Osteocyte (in vitro differentiated cells): Measurements from ENCODE around the gene GHITM. TPM values are rescaled to one million over a fixed set of nuclear protein-coding genes. Genes with fewer than 3 reads are reported as not detected.
"Not testable (repeated sequence)": the region's sequence is repeated elsewhere in the genome, so short reads cannot be mapped to it uniquely, and the experiment has no call there.

ENCODE experiments used
- DNase-seq: peaks from one replicate; pipeline ENCODE4 v3.0.0; 2021; ENCODE audit warnings: mixed read lengths; ENCODE audit not compliant: unreplicated experiment; ENCODE audit errors: extremely low spot score
- H3K27ac Mint-ChIP-seq: one replicate; pipeline ENCODE4 v1.8.0; 2021; ENCODE audit warnings: mild to moderate bottlenecking, mixed read lengths; ENCODE audit not compliant: unreplicated experiment
- H3K27me3 Mint-ChIP-seq: one replicate; pipeline ENCODE4 v1.8.0; 2021; ENCODE audit warnings: mixed read lengths; ENCODE audit not compliant: unreplicated experiment
- H3K36me3 Mint-ChIP-seq: one replicate; pipeline ENCODE4 v1.8.0; 2021; ENCODE audit warnings: mixed read lengths; ENCODE audit not compliant: unreplicated experiment
- H3K4me1 Mint-ChIP-seq: one replicate; pipeline ENCODE4 v1.8.0; 2021; ENCODE audit warnings: mixed read lengths; ENCODE audit not compliant: unreplicated experiment
- H3K4me3 Mint-ChIP-seq: one replicate; pipeline ENCODE4 v1.8.0; 2021; ENCODE audit warnings: mild to moderate bottlenecking, moderate library complexity, mixed read lengths; ENCODE audit not compliant: unreplicated experiment
- H3K9me3 Mint-ChIP-seq: one replicate; pipeline ENCODE4 v1.8.0; 2021; ENCODE audit warnings: mixed read lengths; ENCODE audit not compliant: unreplicated experiment
- CTCF ChIP-seq: fragments of 200-600 bp; sonication (generic); IDR thresholded peaks from 2 replicates; pipeline ENCODE4 v1.5.0; 2021; ENCODE audit warnings: antibody characterized with exemption, mild to moderate bottlenecking, moderate library complexity
- total RNA-seq: library from RNA; stranded (reverse); gene quantifications from 2 replicates; pipeline ENCODE4 v1.2.1, GENCODE V29; 2021

GHITM gene
- total RNA-seq, 1 donor from 2014 or later: 105 TPM

DNA sequence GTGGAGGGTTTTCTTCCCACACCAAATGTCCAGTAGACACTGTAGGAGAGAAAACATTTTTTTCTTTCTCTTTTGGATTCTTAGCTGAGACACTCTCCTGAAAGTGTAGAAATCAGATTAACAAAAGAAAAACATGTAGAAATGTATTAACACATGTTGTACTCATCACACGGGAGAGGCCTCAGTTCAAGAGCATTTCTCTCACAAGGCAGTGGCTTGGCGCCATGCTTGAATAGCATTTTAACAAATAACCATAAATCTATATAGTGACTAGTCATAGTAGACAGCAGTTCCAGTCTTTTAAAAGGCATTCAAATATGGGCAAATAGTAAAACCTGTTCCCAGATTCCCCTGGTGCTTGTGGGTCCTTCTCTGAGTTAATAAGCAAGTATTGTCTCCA lies 38.3 kb upstream of the GHITM start:
- H3K27me3 Mint-ChIP-seq: peaks cover 11% of the 10 kb centered on the region
- no peaks in the 10 kb centered on the region for H3K9me3 Mint-ChIP-seq
- H3K4me1 Mint-ChIP-seq: no peaks in the 10 kb centered on the region
- no peak overlapping the region for H3K27ac Mint-ChIP-seq
- no peaks in the 10 kb centered on the region for H3K36me3 Mint-ChIP-seq
- no peak for TF ChIP-seq CTCF
- no peak overlapping the region for H3K4me3 Mint-ChIP-seq
- DNase-seq: no peak

GRCh38 chr10:84108797-84109196 lies 30.5 kb upstream of the GHITM start:
- Mint-ChIP-seq H3K4me3 (no peak overlapping the region), H3K4me1 (no peaks in the 10 kb centered on the region)

GRCh38 chr10:84109772-84110171 lies 29.5 kb upstream of the GHITM start:
- H3K36me3 Mint-ChIP-seq, H3K4me3 Mint-ChIP-seq, DNase-seq, H3K4me1 Mint-ChIP-seq, H3K9me3 Mint-ChIP-seq, H3K27ac Mint-ChIP-seq, H3K27me3 Mint-ChIP-seq: not testable (repeated sequence)

More at GRCh38 chr10:84108797-84109196, 30.5 kb upstream of the GHITM start:
- Mint-ChIP-seq H3K27ac (no peak overlapping the region), H3K27me3 (no peaks in the 10 kb centered on the region), H3K36me3 (no peaks in the 10 kb centered on the region), H3K9me3 (no peaks in the 10 kb centered on the region)
- TF ChIP-seq CTCF: no peak
- DNase-seq: no peak

DNA sequence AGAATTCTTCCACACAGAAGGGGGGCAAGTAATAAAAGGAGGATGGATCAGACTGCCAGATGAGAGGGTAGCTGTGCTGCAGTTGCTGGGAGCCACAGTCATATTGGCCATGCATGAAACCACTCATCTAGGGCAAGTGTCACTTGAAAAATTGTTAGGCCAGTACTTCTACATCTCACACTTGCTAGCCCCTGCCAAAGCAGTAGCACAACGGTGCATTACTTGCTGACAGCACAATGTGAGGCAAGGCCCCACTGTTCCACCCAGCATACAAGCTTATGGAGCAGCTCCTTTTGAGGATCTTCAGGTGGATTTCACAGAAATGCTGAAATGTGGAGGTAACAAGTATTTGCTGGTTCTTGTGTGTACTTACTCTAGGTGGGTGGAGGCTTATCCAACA lies 25.8 kb upstream of the GHITM start:
- H3K4me1 Mint-ChIP-seq, DNase-seq, H3K9me3 Mint-ChIP-seq, H3K27ac Mint-ChIP-seq, H3K4me3 Mint-ChIP-seq, H3K36me3 Mint-ChIP-seq: not testable (repeated sequence)
- peaks cover 13% of the 10 kb centered on the region for H3K27me3 Mint-ChIP-seq

GRCh38 chr10:84114088-84114667 lies 25.1 kb upstream of the GHITM start:
- H3K9me3 Mint-ChIP-seq: no peaks in the 10 kb centered on the region
- H3K27ac Mint-ChIP-seq: no peak overlapping the region
- no peak overlapping the region for H3K4me3 Mint-ChIP-seq
- no peak for DNase-seq
- no peaks in the 10 kb centered on the region for H3K36me3 Mint-ChIP-seq
- peaks cover 20% of the 10 kb centered on the region for H3K27me3 Mint-ChIP-seq
- peak; percentile 26 for TF ChIP-seq CTCF
- no peaks in the 10 kb centered on the region for H3K4me1 Mint-ChIP-seq

- H3K4me1 Mint-ChIP-seq, H3K9me3 Mint-ChIP-seq, H3K36me3 Mint-ChIP-seq, H3K4me3 Mint-ChIP-seq, H3K27ac Mint-ChIP-seq: not testable (repeated sequence)
- peaks cover 25% of the 10 kb centered on the region for H3K27me3 Mint-ChIP-seq
- DNase-seq: peak; percentile 23
Observed at GRCh38 chr10:84117204-84117603, 22.1 kb upstream of the GHITM start.
